KOPT-K1 (cell line): ENCODE data around the gene ANO4.

Source experiments
- H3K27ac ChIP-seq: fragments of 200-600 bp; sonication (generic); 2 replicates; pipeline ENCODE4 v1.5.1; 2016; ENCODE audit warnings: antibody characterized with exemption, mild to moderate bottlenecking, low read depth, low read length; ENCODE audit not compliant: poor library complexity, severe bottlenecking
- H3K36me3 ChIP-seq: fragments of 200-600 bp; sonication (generic); 2 replicates; pipeline ENCODE4 v1.5.1; 2017; ENCODE audit warnings: antibody characterized with exemption, mild to moderate bottlenecking, low read length, moderate library complexity; ENCODE audit not compliant: insufficient read depth
- H3K9me3 ChIP-seq: fragments of 200-600 bp; sonication (generic); 2 replicates; pipeline ENCODE4 v1.5.1; 2017; ENCODE audit warnings: antibody characterized with exemption, low read length, mild to moderate bottlenecking; ENCODE audit not compliant: insufficient read depth, poor library complexity, severe bottlenecking

ANO4 gene

GRCh38 chr12:100995201-100995600 is 200.6 kb downstream of the ANO4 start:
- no peaks in the 10 kb centered on the region for H3K36me3 ChIP-seq
- H3K27ac ChIP-seq = no peak overlapping the region
- H3K9me3 ChIP-seq = no peaks in the 10 kb centered on the region

- H3K27ac ChIP-seq = no peak overlapping the region
- H3K36me3 ChIP-seq = no peaks in the 10 kb centered on the region
- no peaks in the 10 kb centered on the region for H3K9me3 ChIP-seq
Measured at GRCh38 chr12:100995771-100996170, 201.2 kb downstream of the ANO4 start.

GRCh38 chr12:101001669-101002068 is 207.1 kb downstream of the ANO4 start:
- no peak overlapping the region for H3K27ac ChIP-seq
- H3K9me3 ChIP-seq = no peaks in the 10 kb centered on the region
- H3K36me3 ChIP-seq = no peaks in the 10 kb centered on the region

- no peaks in the 10 kb centered on the region for H3K9me3 ChIP-seq
- no peaks in the 10 kb centered on the region for H3K36me3 ChIP-seq
- H3K27ac ChIP-seq = no peak overlapping the region
Measured at GRCh38 chr12:101002696-101003419, 208.3 kb downstream of the ANO4 start.

- Histone ChIP-seq H3K27ac (no peak overlapping the region), H3K36me3 (no peaks in the 10 kb centered on the region), H3K9me3 (peaks cover 14% of the 10 kb centered on the region)
Measured at GRCh38 chr12:101004898-101005297, 210.3 kb downstream of the ANO4 start.

GRCh38 chr12:101009274-101009673 is 214.7 kb downstream of the ANO4 start:
- no peaks in the 10 kb centered on the region for H3K36me3 ChIP-seq

GRCh38 chr12:101010896-101011295 is 216.3 kb downstream of the ANO4 start:
- no peak overlapping the region for H3K27ac ChIP-seq
- no peaks in the 10 kb centered on the region for H3K36me3 ChIP-seq
- peaks cover 16% of the 10 kb centered on the region for H3K9me3 ChIP-seq

More at GRCh38 chr12:101009274-101009673, 214.7 kb downstream of the ANO4 start:
- no peak overlapping the region for H3K27ac ChIP-seq
- peaks cover 16% of the 10 kb centered on the region for H3K9me3 ChIP-seq

- H3K27ac ChIP-seq = no peak overlapping the region
- peaks cover 11% of the 10 kb centered on the region for H3K9me3 ChIP-seq
- H3K36me3 ChIP-seq = no peaks in the 10 kb centered on the region
Measured at GRCh38 chr12:101013993-101014392, 219.4 kb downstream of the ANO4 start.

GRCh38 chr12:101015044-101015443 is 220.5 kb downstream of the ANO4 start:
- no peaks in the 10 kb centered on the region for H3K36me3 ChIP-seq
- H3K9me3 ChIP-seq = peaks cover under 1% of the 10 kb centered on the region

GRCh38 chr12:101018540-101018939 is 224.0 kb downstream of the ANO4 start:
- H3K9me3 ChIP-seq = no peaks in the 10 kb centered on the region
- no peaks in the 10 kb centered on the region for H3K36me3 ChIP-seq
- no peak overlapping the region for H3K27ac ChIP-seq

More at GRCh38 chr12:101015044-101015443, 220.5 kb downstream of the ANO4 start:
- no peak overlapping the region for H3K27ac ChIP-seq

GRCh38 chr12:101019201-101019600 is 224.6 kb downstream of the ANO4 start:
- no peak overlapping the region for H3K27ac ChIP-seq

GRCh38 chr12:101019667-101020066 is 225.1 kb downstream of the ANO4 start:
- Histone ChIP-seq H3K27ac (no peak overlapping the region), H3K9me3 (no peaks in the 10 kb centered on the region), H3K36me3 (no peaks in the 10 kb centered on the region)

More at GRCh38 chr12:101019201-101019600, 224.6 kb downstream of the ANO4 start:
- no peaks in the 10 kb centered on the region for H3K9me3 ChIP-seq
- H3K36me3 ChIP-seq = no peaks in the 10 kb centered on the region

GRCh38 chr12:101021442-101021841 is 226.9 kb downstream of the ANO4 start:
- H3K27ac ChIP-seq = no peak overlapping the region
- no peaks in the 10 kb centered on the region for H3K36me3 ChIP-seq
- H3K9me3 ChIP-seq = no peaks in the 10 kb centered on the region

- Histone ChIP-seq H3K27ac (no peak overlapping the region), H3K9me3 (no peaks in the 10 kb centered on the region), H3K36me3 (no peaks in the 10 kb centered on the region)
Measured at GRCh38 chr12:101021911-101022388, 227.4 kb downstream of the ANO4 start.

- Histone ChIP-seq H3K36me3 (no peaks in the 10 kb centered on the region), H3K27ac (no peak overlapping the region), H3K9me3 (peaks cover 13% of the 10 kb centered on the region)
Measured at GRCh38 chr12:101027200-101027599, 232.6 kb downstream of the ANO4 start.

- Histone ChIP-seq H3K27ac (no peak overlapping the region), H3K36me3 (no peaks in the 10 kb centered on the region), H3K9me3 (peaks cover 13% of the 10 kb centered on the region)
Measured at GRCh38 chr12:101027816-101028215, 233.2 kb downstream of the ANO4 start.
